A549 treated with dexamethasone at 1 μM for 4 hours (cell line): ENCODE measurements around the gene TBXA2R. TPM values are rescaled to one million over a fixed set of nuclear protein-coding genes. Genes with fewer than 3 reads are reported as not detected.

Experiments used
- total RNA-seq: library from RNA; stranded (reverse); fragments of 200-300 nt; extraction: Qiagen RNA extraction; gene quantifications from 5 replicates; pipeline ENCODE4 v1.2.3, GENCODE V29; 2022

Gene TBXA2R
- 1.1 to 1.9 TPM (median 1.2 TPM) in 5 replicates for total RNA-seq

DNA sequence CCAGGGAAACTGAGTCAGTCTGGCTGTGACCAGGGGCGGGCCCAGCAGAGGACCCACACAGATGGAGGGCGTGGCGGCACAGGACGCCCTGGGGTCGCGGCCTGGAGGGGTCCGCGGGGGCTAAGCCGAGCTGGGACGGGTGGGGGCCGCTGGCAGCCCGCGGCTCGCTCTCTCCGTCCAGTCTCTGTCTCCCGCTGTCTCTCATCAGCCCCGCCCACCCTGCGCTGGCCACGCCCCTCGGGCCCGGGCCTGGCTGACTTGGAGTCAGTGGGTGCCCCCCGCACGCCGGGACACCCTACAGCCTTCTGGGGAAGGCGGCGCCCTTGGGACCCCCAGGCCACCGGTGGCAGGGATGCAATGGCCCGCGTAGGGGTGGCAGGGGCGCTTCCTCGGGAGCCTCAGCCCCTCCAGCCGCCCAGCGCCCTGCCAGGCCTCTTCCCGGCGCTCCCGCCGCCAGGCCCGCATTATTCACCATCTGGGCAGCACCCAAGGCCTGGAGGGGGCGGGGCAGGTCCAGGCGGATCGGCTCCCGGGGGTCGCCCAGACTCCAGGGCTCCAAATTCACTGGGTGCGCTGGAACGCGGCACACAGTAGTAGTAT, at the start of gene TBXA2R:
Gene TBXA2R, minus strand, starts transcription at position 186 of the 600 bp plus-strand sequence. CDS start 6,241 bp downstream, outside the sequence.

DNA sequence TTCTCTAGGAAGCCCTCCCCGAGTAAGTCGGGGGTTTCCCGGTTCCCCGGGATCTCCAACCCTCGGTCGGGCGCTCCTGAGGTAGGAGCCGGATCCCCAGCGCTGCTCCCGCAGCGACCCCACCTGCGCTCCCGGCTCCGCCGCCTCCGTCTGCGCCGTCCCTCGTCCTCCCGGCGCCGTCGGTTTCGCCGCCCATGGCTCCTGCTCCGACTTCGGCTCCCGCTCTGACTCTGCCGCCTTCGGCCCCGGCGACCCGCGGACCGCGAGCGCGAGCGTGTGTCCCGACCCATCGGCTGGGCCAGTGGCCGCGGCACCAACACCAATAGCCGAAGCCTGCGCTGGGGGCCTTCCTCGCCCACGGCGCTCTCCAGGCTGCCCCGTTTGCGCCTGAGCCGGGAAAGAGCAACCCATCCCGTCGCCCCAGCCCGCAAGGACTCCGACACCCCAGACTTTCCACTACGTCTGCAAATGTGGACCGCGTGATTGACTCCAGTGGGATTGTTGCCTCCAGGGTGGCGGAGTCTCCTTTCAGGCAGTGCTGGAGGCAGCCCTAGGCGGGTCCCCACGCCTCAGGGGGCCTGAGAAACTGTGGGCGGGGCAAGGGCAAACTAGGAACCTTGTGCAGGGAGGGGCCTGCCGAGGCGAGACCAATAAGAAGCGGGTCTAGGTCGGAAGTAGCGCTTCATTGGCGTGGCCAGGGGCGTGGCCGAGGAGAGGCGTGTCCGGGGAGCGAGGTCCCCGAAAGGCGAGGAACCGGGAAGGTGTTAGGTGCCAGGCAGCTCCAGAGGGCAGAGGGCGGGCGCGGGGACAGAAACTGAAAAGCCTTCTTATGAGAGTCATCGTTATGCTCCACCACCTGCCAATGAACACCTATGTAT, 20.0 kb upstream of the TBXA2R start, which contains the start of gene CACTIN:
Gene CACTIN, minus strand, starts transcription at position 318 of the 878 bp plus-strand sequence. Its CDS starts 28 bp downstream, at position 290.

DNA sequence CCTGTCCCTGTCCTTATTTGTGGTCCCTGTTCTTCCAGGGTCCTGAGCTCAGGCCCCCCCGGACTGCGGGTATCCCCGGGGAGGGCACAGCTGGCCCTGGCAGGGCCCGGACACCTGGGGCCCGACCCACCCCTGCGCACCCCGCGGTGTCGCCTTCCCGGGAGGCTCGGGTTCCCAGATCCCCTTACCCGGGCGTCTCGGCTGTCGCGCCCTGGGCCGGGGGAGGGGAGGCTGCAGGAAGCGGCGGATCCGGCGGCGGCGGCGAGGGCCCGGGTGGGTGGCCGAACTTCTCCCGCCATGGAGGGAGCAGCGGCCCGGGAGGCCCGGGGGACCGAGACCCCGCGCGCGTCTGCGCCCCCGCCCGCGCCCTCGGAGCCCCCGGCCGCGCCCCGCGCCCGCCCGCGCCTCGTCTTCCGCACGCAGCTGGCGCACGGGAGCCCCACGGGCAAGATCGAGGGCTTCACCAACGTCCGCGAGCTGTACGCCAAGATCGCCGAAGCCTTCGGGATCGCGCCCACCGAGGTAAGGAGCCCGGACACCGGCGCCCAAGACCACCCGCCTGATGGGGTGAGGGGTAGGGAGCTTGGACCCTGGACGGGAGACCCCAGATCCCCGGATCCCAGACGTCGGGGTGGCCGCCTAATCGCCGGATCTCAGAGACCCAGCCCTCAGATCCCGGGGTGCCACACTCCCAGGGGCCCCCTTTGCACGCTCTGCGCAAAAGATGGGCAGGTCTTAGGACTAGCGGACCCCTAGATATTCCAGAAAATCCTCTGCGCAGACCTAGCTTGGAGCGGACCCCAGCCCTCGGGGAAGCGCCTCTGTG, 21.2 kb downstream of the TBXA2R start, which contains the start of gene GIPC3:
Gene GIPC3, plus strand, starts transcription at position 178 of the 826 bp plus-strand sequence. Its CDS starts 120 bp downstream, at position 298.

DNA sequence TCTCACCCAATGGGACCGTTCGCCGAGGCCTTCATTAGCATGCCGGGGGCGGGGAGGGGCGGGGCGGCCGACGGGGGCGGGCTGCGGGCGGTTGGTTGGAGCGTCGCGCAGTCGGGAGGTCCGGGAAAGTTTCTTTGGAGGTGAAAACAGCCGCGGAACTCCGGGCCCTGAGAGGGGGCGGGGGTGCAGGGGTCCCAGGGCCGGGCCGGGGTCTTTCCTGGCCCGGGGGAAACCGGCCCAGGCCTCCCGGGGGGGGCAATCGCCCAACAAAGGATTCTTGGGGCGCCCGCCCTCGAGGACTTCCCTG, 33.9 kb downstream of the TBXA2R start, which contains the start of gene HMG20B:
Gene HMG20B, plus strand, starts transcription at position 90 of the 307 bp plus-strand sequence. CDS start 366 bp downstream, outside the sequence.

DNA sequence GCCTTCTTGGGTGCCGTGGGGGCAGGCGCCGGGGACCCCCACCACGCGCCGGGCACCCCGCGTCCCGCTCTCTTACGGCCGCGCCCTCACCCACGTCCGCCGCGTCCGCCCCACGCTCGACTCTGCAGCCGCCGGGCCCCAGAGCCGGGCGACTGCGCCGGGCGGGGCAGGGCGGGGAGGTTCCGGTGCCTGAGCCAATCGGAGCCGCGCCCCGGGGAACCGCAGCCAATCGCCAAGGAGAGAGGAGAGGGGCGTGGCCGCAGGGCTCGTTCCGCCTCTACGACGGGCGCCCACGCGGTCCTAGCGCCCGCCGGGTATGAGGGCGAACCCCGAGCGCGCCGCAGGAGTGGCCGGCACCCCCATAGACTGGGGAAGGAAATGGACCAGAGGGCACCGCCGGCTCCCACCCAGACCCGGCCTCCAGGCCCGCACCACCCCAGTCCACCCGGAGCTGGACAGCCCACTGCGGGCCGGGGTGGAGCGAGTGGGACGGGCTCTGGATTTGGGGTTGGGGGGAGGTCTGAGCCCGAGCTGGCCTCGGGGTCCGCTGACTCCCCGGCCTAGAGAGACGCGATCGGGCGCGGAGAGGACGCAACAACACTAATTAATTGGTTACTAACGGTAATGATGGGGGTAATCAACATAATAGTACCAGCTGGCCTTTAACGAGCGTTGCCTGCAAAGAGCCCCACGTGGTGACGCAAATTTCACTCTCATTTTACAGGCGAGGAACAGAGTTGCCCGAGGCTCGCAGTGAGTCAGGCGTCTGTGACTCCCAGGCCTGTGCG, 49.0 kb downstream of the TBXA2R start, which contains the start of gene MFSD12:
Gene MFSD12, minus strand, starts transcription at position 126 of the 788 bp plus-strand sequence. CDS start 183 bp downstream, outside the sequence.

Other genes with a start within 250 kb of the TBXA2R start
- 30.3 to 71.0 TPM (median 68.9 TPM) in 5 replicates for gene NFIC, start 240.3 kb downstream of the TBXA2R start, total RNA-seq
- gene SMIM24, start 126.3 kb downstream of the TBXA2R start, total RNA-seq, result 0.32 to 1.3 TPM (median 1.1 TPM) in 5 replicates
- not detected in 5 replicates for gene SMIM44, start 123.4 kb downstream of the TBXA2R start, total RNA-seq
- 12.1 to 17.6 TPM (median 15.8 TPM) in 5 replicates for gene DOHH, start 106.2 kb downstream of the TBXA2R start, total RNA-seq
- 21.5 to 37.2 TPM (median 34.3 TPM) in 5 replicates for gene FZR1, start 100.6 kb downstream of the TBXA2R start, total RNA-seq
- not detected in 5 replicates for gene TEKTIP1, start 67.7 kb downstream of the TBXA2R start, total RNA-seq
- gene MFSD12, start 49.3 kb downstream of the TBXA2R start, total RNA-seq, result 102 to 148 TPM (median 139 TPM) in 5 replicates
- 35.1 to 62.3 TPM (median 55.6 TPM) in 5 replicates for gene HMG20B, start 33.9 kb downstream of the TBXA2R start, total RNA-seq
- gene GIPC3, start 21.4 kb downstream of the TBXA2R start, total RNA-seq, result 0.25 to 0.41 TPM (median 0.27 TPM) in 5 replicates
- gene CACTIN, start 19.9 kb upstream of the TBXA2R start, total RNA-seq, result 11.5 to 20.5 TPM (median 18.6 TPM) in 5 replicates
- gene PIP5K1C, start 93.6 kb upstream of the TBXA2R start, total RNA-seq, result 12.7 to 15.9 TPM (median 14.9 TPM) in 5 replicates
- gene TJP3, start 101.5 kb upstream of the TBXA2R start, total RNA-seq, result 0.18 to 0.61 TPM (median 0.51 TPM) in 5 replicates
- 5.6 to 12.7 TPM (median 10.9 TPM) in 5 replicates for gene APBA3, start 154.8 kb upstream of the TBXA2R start, total RNA-seq
- 56.4 to 89.3 TPM (median 58.4 TPM) in 5 replicates for gene MRPL54, start 155.8 kb upstream of the TBXA2R start, total RNA-seq
- gene RAX2, start 165.4 kb upstream of the TBXA2R start, total RNA-seq, result not detected in 5 replicates
- gene MATK, start 179.5 kb upstream of the TBXA2R start, total RNA-seq, result 0.68 to 1.7 TPM (median 1.2 TPM) in 5 replicates